Aorta (tissue), 5 donors: ENCODE measurements around the gene CXXC4. TPM values are rescaled to one million over a fixed set of nuclear protein-coding genes. Genes with fewer than 3 reads are reported as not detected.

Experiments used
- ATAC-seq: fragments of 200-7000 bp; cut with Tn5 transposase; one replicate; pipeline ENCODE4 v1.9.1; 2022; ENCODE audit warnings: moderate library complexity; ENCODE audit not compliant: low FRiP score
- DNase-seq, 2 donors: peaks; one replicate each; pipeline ENCODE4 v3.0.0-alpha.2; 2020
- H3K27ac ChIP-seq, 2 donors: one replicate each; pipeline ENCODE4 v1.5.1; 2013; ENCODE audit warnings: low read length in 2 of 2, mild to moderate bottlenecking in 2 of 2, moderate library complexity in 2 of 2, control low read depth in 1 of 2, inconsistent platforms in 1 of 2, low read depth in 1 of 2
- H3K27me3 ChIP-seq, 2 donors: one replicate each; pipeline ENCODE4 v1.6.1; 2013; ENCODE audit warnings: control low read depth in 1 of 2, low read length in 1 of 2, mild to moderate bottlenecking in 1 of 2, moderate library complexity in 1 of 2; ENCODE audit not compliant: insufficient read depth in 2 of 2, control insufficient read depth in 1 of 2
- H3K36me3 ChIP-seq, 2 donors: one replicate each; pipeline ENCODE4 v1.6.1; 2013; ENCODE audit warnings: control low read depth in 1 of 2, low read length in 1 of 2, mild to moderate bottlenecking in 1 of 2; ENCODE audit not compliant: insufficient read depth in 2 of 2, control insufficient read depth in 1 of 2
- H3K4me1 ChIP-seq, 2 donors: one replicate each; pipeline ENCODE4 v1.6.1; 2013; ENCODE audit warnings: low read length in 2 of 2, control low read depth in 1 of 2, mild to moderate bottlenecking in 1 of 2, moderate library complexity in 1 of 2; ENCODE audit not compliant: insufficient read depth in 2 of 2, control insufficient read depth in 1 of 2
- H3K4me3 ChIP-seq, 2 donors: one replicate each; pipeline ENCODE4 v1.5.1; 2013; ENCODE audit warnings: low read length in 2 of 2, control low read depth in 1 of 2, mild to moderate bottlenecking in 1 of 2
- H3K9me3 ChIP-seq: one replicate; pipeline ENCODE4 v1.6.1; 2013; ENCODE audit warnings: mild to moderate bottlenecking, low read length; ENCODE audit not compliant: control insufficient read depth
- WGBS, 2 donors: extraction: QIAGEN DNeasy Blood & Tissue Kit; methylation state at CpG; one replicate each; pipeline ENCODE4 v1.1.7; 2013; 5-methylcytosine and 5-hydroxymethylcytosine counted together
- intact Hi-C, 2 donors: fragments of 100-400 bp; cut with DNase I; formaldehyde crosslinking; loops; one replicate each; pipeline versions ENCODE4 v1.14.2 to v1.15.0; 2022
- long read RNA-seq, 2 donors: library from polyadenylated mRNA; unstranded; transcript quantifications; one replicate each; pipeline ENCODE4 v2.0.0, GENCODE V29; 2020 to 2021
- polyA plus RNA-seq, 2 donors: library from polyadenylated mRNA; stranded (reverse); fragments of 200-250 nt; gene quantifications; one replicate each; pipeline ENCODE4 v1.2.3, GENCODE V29; 2013
- total RNA-seq, 2 donors: library from RNA; stranded (reverse); fragmentation: NEBNext Ultra II Directional; extraction: Animal tissue kit (Norgen Biotek cat#: 25700); gene quantifications; one replicate each; pipeline ENCODE4 v1.2.1, GENCODE V29; 2021
- donor health status: healthy with polysubstance abuse.
- donor health status: Bipolar disorder and iron deficiency.
- donor health status: DM: no; HTN: no; CAD: no.
- donor health status: DM: no; HTN: no; CAD: no.
- donor health status: DM: yes; HTN: yes; CAD: no.

The CXXC4 gene
- total RNA-seq (under 1 TPM; 0.71 to 0.93 TPM), polyA plus RNA-seq (under 1 TPM; 0.20 to 0.50 TPM)
- long read RNA-seq, donor 1, partial matches to known transcripts, result 1 of 2 reads
- long read RNA-seq, donor 1, other reads (novel, unspliced or antisense), result 1 of 2 reads
- long read RNA-seq, donor 2, result 0 reads

DNA sequence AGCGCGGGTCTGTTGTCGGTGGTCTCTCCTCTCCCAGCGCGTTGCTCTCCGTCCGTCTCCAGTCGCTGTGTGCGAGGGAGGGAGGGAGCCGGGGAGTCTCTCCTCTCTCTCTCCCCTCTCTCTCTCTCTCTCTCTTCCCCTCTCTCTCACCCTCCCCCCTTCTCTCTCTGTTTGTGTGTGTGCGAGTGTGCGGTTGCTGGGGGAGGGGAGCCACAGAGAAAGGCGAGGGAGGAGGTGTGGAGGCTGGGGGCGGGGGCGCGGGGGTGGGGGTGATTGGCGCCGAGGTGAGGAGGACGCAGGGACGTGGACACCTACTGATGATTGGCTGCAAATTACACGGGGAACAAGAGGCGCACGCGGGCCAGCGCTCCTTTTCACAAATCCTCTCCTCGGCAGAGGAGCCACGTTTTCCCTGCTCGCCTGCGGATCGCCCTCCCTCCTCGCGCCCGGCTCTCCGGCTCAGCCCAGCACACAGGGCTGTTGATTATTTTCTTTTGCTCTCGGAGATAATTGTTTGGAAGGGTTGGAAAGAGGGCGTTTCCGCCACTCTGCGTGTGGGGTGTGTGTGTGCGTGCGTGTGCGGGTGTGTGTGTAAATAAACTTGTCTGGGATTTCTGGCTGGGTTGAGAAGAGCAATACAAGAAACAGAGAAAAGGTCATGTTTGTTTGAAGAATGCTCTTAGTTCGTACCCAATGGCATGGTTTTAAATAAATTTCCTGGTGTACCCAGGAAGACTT is at the start of gene CXXC4:
Gene CXXC4, minus strand, starts transcription at position 73 of the 738 bp plus-strand sequence. CDS start 3,092 bp downstream, outside the sequence.
- peak within 1 kb of the TSS in 1 of 2 donors; percentile 17 for H3K27ac ChIP-seq
- H3K27me3 ChIP-seq, result peaks cover 0 to 2% of the 10 kb centered on the region in 2 donors
- ATAC-seq (peak; percentile 74), DNase-seq (peak; percentile 61 to 82)
- WGBS, 2 donors, result 0 to 1% methylated on average over 27 to 42 of the region's 42 CpGs
- H3K36me3 ChIP-seq, result no peaks in the 10 kb centered on the region
- intact Hi-C loops, result no loop called here
- H3K9me3 ChIP-seq, result no peaks in the 10 kb centered on the region
- H3K4me1 ChIP-seq, result no peaks in the 10 kb centered on the region
- H3K4me3 ChIP-seq, result peak within 1 kb of the TSS; percentile 12 to 57

DNA sequence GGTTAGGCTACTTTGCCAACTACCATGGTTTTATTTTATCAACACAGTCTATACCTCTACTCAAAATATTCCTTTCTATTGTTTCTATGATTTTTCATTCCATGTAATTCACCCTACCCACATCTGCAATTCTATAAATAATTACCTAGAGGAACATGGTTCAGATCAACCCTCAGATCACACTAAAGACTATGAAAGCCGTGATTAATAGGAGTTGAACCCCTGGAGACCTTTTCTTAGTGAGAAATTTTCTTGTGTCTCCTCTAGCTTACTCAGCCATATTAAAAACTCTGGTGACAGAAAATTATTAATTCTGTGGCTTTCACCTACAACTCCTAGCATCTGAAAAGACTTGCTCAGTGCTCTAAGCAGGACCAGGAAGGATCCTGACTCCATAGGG is 38.5 kb upstream of the CXXC4 start:
- DNase-seq, result no peak

DNA sequence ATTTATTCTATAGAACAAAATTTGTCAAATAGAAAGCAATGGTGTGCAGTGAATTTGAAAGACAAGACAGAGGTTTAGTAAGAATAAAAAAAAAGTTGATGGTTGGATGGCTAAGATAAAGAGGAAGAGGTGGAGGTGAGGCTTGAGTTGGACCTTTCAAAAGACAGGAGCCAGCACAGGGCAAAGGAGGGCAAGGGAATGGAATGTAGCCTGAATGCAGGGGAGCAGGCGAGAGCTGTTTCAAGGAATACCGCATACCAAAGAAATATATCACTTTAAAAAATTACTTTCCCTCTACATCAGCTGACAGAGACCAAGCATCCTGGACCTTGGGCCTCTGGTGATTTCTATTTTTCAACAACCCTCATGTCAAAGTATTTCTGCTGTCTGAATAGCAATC is 38.0 kb upstream of the CXXC4 start:
- H3K27me3 ChIP-seq, result no peaks in the 10 kb centered on the region
- H3K9me3 ChIP-seq, result no peaks in the 10 kb centered on the region
- no peaks in the 10 kb centered on the region for H3K4me1 ChIP-seq
- no peaks in the 10 kb centered on the region for H3K36me3 ChIP-seq
- 14 to 27% methylated on average over 2 of the region's 2 CpGs for WGBS, 2 donors
- H3K4me3 ChIP-seq, result no peak overlapping the region
- intact Hi-C loops, result no loop called here
- DNase-seq (no peak), ATAC-seq (no peak)
- H3K27ac ChIP-seq, result no peak overlapping the region

More for the DNA sequence above, 38.5 kb upstream of the CXXC4 start:
- no peak for ATAC-seq
- no peaks in the 10 kb centered on the region for H3K36me3 ChIP-seq
- no peaks in the 10 kb centered on the region for H3K4me1 ChIP-seq
- no peaks in the 10 kb centered on the region for H3K27me3 ChIP-seq
- WGBS, 2 donors, result 43 to 47% methylated on average over 1 of the region's 1 CpG
- no peak overlapping the region for H3K27ac ChIP-seq
- intact Hi-C loops, result no loop called here
- H3K4me3 ChIP-seq, result no peak overlapping the region
- no peaks in the 10 kb centered on the region for H3K9me3 ChIP-seq

DNA sequence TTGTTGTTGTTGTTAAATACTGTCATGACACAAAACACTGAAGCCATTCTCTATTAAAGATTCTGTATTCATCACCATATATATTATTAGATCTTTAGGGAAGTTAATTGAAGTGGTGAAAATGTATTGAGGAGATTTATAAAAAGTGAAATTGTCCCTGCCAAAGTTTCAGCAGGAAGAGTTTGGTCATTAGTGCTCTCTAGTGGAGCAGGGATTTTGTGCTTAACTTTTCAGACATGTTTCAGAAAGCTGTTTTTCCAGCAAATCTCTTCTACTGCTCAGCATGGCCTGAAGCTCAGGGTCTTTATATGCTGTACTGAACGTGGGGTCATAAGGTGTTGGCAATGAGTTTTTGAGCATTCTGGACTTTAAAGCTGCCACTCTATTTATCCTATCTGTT is 36.7 kb upstream of the CXXC4 start:
- WGBS, 2 donors, result 10 to 15% methylated on average over 1 of the region's 1 CpG
- Histone ChIP-seq H3K36me3 (no peaks in the 10 kb centered on the region), H3K9me3 (peaks cover 2% of the 10 kb centered on the region), H3K27ac (no peak overlapping the region), H3K4me1 (no peaks in the 10 kb centered on the region), H3K27me3 (no peaks in the 10 kb centered on the region), H3K4me3 (no peak overlapping the region)
- intact Hi-C loops, result no loop called here
- DNase-seq, result no peak
- ATAC-seq, result no peak

DNA sequence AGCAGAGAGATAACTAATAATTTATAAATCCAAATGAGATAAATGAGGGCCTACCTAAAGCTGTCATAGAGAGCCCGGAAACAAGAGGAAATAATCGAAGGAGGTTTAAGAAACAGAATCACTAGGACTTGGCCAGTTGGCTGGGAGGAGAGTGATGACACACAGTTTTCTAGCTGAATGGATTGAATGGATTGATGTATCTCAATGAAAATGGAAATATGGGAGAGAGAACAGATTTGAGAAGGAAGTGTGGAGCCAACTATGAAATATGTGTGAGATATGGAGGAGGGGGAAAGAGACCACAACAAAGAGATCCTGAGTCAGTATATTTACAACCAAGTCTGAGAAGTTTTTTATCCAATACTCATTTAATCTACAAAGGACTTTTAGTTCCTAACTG is 35.7 kb upstream of the CXXC4 start:
- no peak for DNase-seq
- WGBS, 2 donors, result 72 to 84% methylated on average over 2 of the region's 2 CpGs
- Histone ChIP-seq H3K27me3 (no peaks in the 10 kb centered on the region), H3K27ac (no peak overlapping the region), H3K9me3 (peaks cover 2% of the 10 kb centered on the region), H3K4me1 (no peaks in the 10 kb centered on the region), H3K4me3 (no peak overlapping the region), H3K36me3 (no peaks in the 10 kb centered on the region)
- intact Hi-C loops, result no loop called here
- no peak for ATAC-seq

DNA sequence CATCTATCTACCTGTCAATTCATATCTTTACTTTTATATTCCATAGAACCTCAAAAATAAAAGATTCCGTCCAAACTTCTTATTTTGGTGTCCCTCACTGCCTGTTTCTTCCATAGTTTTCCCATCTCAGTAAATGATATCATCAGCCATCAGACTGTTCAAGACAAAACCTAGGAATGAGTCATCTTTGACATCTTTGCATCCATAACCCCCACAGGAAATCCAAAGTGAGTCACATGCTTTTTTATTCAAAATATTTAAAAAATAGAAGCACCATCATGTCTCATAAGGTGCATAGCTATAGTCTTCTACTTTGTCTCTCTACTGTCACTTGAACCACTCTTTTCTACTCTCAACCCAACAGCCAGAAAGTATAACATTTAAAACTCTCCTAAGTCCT is 29.9 kb upstream of the CXXC4 start:
- ATAC-seq (no peak), DNase-seq (no peak)
- no peaks in the 10 kb centered on the region for H3K36me3 ChIP-seq
- no peak overlapping the region for H3K27ac ChIP-seq
- intact Hi-C loops, result no loop called here
- H3K27me3 ChIP-seq, result no peaks in the 10 kb centered on the region
- peaks cover 2% of the 10 kb centered on the region for H3K9me3 ChIP-seq
- 77 to 82% methylated on average over 1 of the region's 1 CpG for WGBS, 2 donors
- no peaks in the 10 kb centered on the region for H3K4me1 ChIP-seq
- no peak overlapping the region for H3K4me3 ChIP-seq

DNA sequence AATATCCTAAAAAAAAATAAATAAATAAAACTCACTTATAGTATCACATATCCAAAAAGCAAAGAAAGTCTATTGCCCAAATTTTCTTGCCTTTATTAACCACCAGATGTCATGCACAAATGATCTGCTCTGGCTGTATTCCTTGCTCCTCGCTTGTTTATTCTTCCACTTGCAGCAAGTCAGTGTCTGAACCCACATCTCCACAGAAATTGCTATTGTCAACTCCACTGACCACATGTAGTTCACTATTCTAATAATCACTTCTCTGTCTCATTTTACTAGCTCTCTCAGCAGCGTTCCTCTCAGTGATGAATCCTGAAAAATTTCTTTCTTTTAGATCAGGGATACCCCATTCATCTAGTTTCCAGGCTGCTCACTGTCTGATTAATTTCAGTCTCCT is 29.3 kb upstream of the CXXC4 start:
- intact Hi-C loops, result no loop called here
- H3K27me3 ChIP-seq, result no peaks in the 10 kb centered on the region
- H3K4me1 ChIP-seq, result no peaks in the 10 kb centered on the region
- DNase-seq, result no peak
- no peak overlapping the region for H3K27ac ChIP-seq
- peaks cover 2% of the 10 kb centered on the region for H3K9me3 ChIP-seq
- ATAC-seq, result no peak
- 72 to 75% methylated on average over 2 of the region's 2 CpGs for WGBS, 2 donors
- no peak overlapping the region for H3K4me3 ChIP-seq
- H3K36me3 ChIP-seq, result no peaks in the 10 kb centered on the region

DNA sequence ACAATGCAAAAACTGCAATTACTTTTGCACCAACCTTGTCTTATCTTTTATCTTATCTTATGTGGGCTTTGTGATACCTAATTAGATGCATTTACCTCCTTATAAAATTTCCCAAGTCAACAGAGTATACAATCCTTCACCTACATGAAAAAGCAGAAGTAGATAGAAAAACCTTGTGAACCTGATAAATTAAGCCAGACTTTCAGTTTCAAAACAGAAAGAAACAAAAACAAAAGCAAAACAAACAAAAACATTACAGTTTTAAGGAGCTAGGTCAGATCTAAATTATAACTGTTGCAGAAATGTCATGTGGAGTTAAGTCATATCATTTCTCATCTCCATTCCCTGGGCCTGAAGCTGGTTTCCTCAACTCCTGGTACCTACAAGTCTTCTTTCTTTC is 24.9 kb upstream of the CXXC4 start:
- Histone ChIP-seq H3K4me3 (no peak overlapping the region), H3K9me3 (no peaks in the 10 kb centered on the region), H3K36me3 (no peaks in the 10 kb centered on the region), H3K4me1 (no peaks in the 10 kb centered on the region), H3K27me3 (no peaks in the 10 kb centered on the region), H3K27ac (no peak overlapping the region)
- ATAC-seq, result no peak
- DNase-seq, result no peak
- intact Hi-C loops, result no loop called here

DNA sequence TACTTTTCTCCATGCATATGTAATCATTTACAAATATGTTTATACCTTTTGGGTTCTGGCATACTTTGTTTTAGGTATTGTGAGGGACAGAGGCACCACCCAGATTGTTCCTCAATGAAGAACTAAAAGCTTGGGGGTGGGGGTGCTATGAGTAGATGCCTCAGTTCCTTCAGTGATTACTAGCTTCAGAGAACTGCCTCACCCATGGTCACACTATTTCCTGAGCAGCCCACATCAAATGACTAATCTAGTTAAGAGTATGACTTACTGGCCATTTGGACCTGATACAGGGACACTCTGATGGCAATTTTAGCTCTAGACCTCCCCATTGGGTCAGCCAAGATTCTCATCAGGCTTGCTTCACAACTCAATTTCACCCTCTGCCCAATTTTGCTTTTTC is 22.2 kb upstream of the CXXC4 start:
- Histone ChIP-seq H3K4me3 (no peak overlapping the region), H3K27me3 (no peaks in the 10 kb centered on the region), H3K4me1 (no peaks in the 10 kb centered on the region), H3K36me3 (no peaks in the 10 kb centered on the region), H3K9me3 (no peaks in the 10 kb centered on the region), H3K27ac (no peak overlapping the region)
- intact Hi-C loops, result no loop called here
- no peak for DNase-seq
- ATAC-seq, result no peak
